CD4-positive, alpha-beta T cell (primary cell): ENCODE results near the gene CDC6. TPM values are rescaled to one million over a fixed set of nuclear protein-coding genes. Genes with fewer than 3 reads are reported as not detected.

Experiments
- ATAC-seq: fragments of 200-7000 bp; cut with Tn5 transposase; one replicate; pipeline ENCODE4 v1.10.0; 2022; ENCODE audit warnings: mild to moderate bottlenecking; ENCODE audit not compliant: poor library complexity
- CTCF ChIA-PET: fragments of 350-600 bp; sonication (Branson Sonifier 250); formaldehyde crosslinking; loops from one replicate; lab custom pipeline; 2021; ENCODE audit warnings: antibody characterized with exemption, inconsistent platforms; lab: Charles Lee
- POLR2A ChIA-PET: fragments of 350-600 bp; sonication (Branson Sonifier 250); formaldehyde crosslinking; loops from one replicate; lab custom pipeline; 2021; ENCODE audit warnings: antibody characterized with exemption, inconsistent platforms; lab: Charles Lee
- DNase-seq, 14 experiments: peaks; one replicate each; pipeline ENCODE4 v3.0.0-alpha.2; 2013 to 2020; ENCODE audit warnings: mixed read lengths in 2 of 14
- H3K27ac ChIP-seq, 2 donors: one replicate each; pipeline versions ENCODE4 v1.5.1 to v1.7.0; 2013; ENCODE audit warnings: low read length in 2 of 2, low read depth in 1 of 2, mild to moderate bottlenecking in 1 of 2
- H3K27me3 ChIP-seq, 2 experiments: 1 replicate in 1 of 2; 2 replicates in 1 of 2; pipeline versions ENCODE4 v1.6.1 to v1.7.0; 2013; ENCODE audit warnings: low read length in 2 of 2, control low read depth in 1 of 2, mild to moderate bottlenecking in 1 of 2, moderate library complexity in 1 of 2; ENCODE audit not compliant: insufficient read depth in 2 of 2, control insufficient read depth in 1 of 2
- H3K36me3 ChIP-seq: one replicate; pipeline ENCODE4 v1.6.1; 2013; ENCODE audit warnings: low read length, control low read depth; ENCODE audit not compliant: insufficient read depth
- H3K4me1 ChIP-seq: one replicate; pipeline ENCODE4 v1.6.1; 2013; ENCODE audit warnings: low read length, control low read depth; ENCODE audit not compliant: insufficient read depth
- H3K4me3 ChIP-seq: one replicate; pipeline ENCODE4 v1.5.1; 2013; ENCODE audit warnings: mild to moderate bottlenecking, low read length, moderate library complexity
- H3K9me3 ChIP-seq, 2 experiments: 1 replicate in 1 of 2; 2 replicates in 1 of 2; pipeline versions ENCODE4 v1.6.1 to v1.7.0; 2013; ENCODE audit warnings: low read length in 2 of 2, mild to moderate bottlenecking in 2 of 2, control low read depth in 1 of 2, moderate library complexity in 1 of 2; ENCODE audit not compliant: control insufficient read depth in 1 of 2, insufficient read depth in 1 of 2
- H3K27ac Mint-ChIP-seq: one replicate; pipeline ENCODE4 v1.8.0; 2020; ENCODE audit warnings: mixed read lengths
- H3K27me3 Mint-ChIP-seq: one replicate; pipeline ENCODE4 v1.8.0; 2021; ENCODE audit warnings: mixed read lengths
- H3K36me3 Mint-ChIP-seq: one replicate; pipeline ENCODE4 v1.8.0; 2021; ENCODE audit warnings: low read depth, mixed read lengths
- H3K4me1 Mint-ChIP-seq: one replicate; pipeline ENCODE4 v1.8.0; 2021; ENCODE audit warnings: low read depth, mixed read lengths
- H3K4me3 Mint-ChIP-seq: one replicate; pipeline ENCODE4 v1.8.0; 2020; ENCODE audit warnings: mild to moderate bottlenecking, mixed read lengths
- H3K9me3 Mint-ChIP-seq: one replicate; pipeline ENCODE4 v1.8.0; 2020; ENCODE audit warnings: mixed read lengths
- intact Hi-C, 2 experiments: fragments of 100-400 bp; cut with DNase I in 1 of 2; cut with micrococcal nuclease in 1 of 2; formaldehyde crosslinking; loops; one replicate each; pipeline versions ENCODE4 v1.15.1 to v1.9.0; 2023 to 2025; cut with DNase I, micrococcal nuclease
- total RNA-seq, 174 experiments: library from RNA in 2 of 174; stranded (reverse) in 2 of 174; gene quantifications; one replicate each; pipeline ENCODE4 v1.2.3 and lab custom pipeline; 2021 to 2026
- TF ChIP-seq, protein P1 (sequence below): fragments of 200-600 bp; IDR thresholded peaks from one replicate; pipeline ENCODE4 v1.8.0; 2022; ENCODE audit warnings: antibody characterized with exemption, mild to moderate bottlenecking

CDC6 gene
- total RNA-seq, 2 experiments from 2014 or later: 1.0 to 1.8 TPM

DNA sequence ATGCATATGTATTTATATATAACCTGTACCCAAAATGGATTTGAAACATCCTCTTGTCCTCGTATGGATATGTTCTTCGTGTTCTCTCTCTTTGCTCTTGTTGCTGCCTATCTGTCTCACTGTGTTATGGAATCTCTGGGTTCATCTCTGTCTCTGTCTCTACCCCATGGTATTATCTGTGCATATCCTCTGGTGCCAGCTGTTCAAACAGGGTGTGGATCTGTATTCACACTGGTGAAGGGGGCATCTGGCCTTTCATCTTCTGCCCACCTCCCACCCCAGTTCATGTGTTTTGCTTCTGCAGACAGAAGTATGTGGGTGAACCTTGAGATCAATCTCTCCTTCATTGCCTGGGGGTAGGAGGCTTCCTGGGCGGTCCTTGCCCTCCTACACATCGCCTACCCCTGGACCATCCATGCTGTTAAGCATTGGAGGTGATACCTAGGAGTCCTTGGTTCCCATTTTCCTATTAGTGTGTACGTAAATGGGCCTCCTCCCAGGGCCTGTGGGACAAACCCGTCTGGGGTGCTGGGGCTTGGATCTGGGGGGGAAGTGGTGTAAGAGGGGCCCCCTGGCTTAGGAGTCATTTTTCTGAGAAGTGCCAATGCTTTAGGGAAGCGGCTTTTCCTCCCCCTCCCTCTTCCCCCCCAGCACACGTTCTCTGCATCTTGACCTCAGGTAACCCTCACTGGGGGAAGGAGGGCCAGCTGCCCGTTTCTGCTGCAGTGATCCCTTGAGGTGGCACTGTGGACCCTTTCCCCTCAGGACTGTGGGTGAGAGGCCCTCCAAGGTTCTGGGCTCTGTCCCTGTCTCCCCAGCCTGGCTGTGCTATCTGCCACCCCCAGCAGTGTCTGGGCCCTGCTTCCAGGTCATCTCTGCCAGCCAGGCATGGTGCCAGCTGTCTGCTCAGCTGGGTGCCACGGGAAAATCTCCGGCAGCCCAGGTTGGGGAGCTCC is 42.4 kb downstream of the CDC6 start:
- Mint-ChIP-seq H3K4me3 (peak overlapping the region; percentile 62), H3K4me1 (peaks cover 93% of the 10 kb centered on the region), H3K9me3 (no peaks in the 10 kb centered on the region), H3K27ac (peak overlapping the region; percentile 93), H3K27me3 (no peaks in the 10 kb centered on the region), H3K36me3 (peaks cover 46% of the 10 kb centered on the region)
- TF ChIP-seq, protein P1, sequence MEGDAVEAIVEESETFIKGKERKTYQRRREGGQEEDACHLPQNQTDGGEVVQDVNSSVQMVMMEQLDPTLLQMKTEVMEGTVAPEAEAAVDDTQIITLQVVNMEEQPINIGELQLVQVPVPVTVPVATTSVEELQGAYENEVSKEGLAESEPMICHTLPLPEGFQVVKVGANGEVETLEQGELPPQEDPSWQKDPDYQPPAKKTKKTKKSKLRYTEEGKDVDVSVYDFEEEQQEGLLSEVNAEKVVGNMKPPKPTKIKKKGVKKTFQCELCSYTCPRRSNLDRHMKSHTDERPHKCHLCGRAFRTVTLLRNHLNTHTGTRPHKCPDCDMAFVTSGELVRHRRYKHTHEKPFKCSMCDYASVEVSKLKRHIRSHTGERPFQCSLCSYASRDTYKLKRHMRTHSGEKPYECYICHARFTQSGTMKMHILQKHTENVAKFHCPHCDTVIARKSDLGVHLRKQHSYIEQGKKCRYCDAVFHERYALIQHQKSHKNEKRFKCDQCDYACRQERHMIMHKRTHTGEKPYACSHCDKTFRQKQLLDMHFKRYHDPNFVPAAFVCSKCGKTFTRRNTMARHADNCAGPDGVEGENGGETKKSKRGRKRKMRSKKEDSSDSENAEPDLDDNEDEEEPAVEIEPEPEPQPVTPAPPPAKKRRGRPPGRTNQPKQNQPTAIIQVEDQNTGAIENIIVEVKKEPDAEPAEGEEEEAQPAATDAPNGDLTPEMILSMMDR: no peak
- Histone ChIP-seq H3K36me3 (peaks cover 32% of the 10 kb centered on the region), H3K4me1 (peaks cover 99% of the 10 kb centered on the region), H3K27me3 (no peaks in the 10 kb centered on the region), H3K4me3 (peak overlapping the region; percentile 0), H3K9me3 (no peaks in the 10 kb centered on the region), H3K27ac (peak overlapping the region; percentile 55 to 62)
- ATAC-seq (no peak), DNase-seq (peak in 3 of 14 experiments; percentile 64 to 65 (median 65))
- POLR2A ChIA-PET: interaction anchor here (0.9 to 2.8 kb wide), 5 partner anchors 7 to 235 kb away, joined by 3 to 16 read pairs (median 12); no protein-coding TSS in a partner anchor
- intact Hi-C loops: no loop called here
- CTCF ChIA-PET: interaction anchor here (3.9 kb wide), 1 partner anchor 12 kb away, joined by 14 read pairs; no protein-coding TSS in a partner anchor

DNA sequence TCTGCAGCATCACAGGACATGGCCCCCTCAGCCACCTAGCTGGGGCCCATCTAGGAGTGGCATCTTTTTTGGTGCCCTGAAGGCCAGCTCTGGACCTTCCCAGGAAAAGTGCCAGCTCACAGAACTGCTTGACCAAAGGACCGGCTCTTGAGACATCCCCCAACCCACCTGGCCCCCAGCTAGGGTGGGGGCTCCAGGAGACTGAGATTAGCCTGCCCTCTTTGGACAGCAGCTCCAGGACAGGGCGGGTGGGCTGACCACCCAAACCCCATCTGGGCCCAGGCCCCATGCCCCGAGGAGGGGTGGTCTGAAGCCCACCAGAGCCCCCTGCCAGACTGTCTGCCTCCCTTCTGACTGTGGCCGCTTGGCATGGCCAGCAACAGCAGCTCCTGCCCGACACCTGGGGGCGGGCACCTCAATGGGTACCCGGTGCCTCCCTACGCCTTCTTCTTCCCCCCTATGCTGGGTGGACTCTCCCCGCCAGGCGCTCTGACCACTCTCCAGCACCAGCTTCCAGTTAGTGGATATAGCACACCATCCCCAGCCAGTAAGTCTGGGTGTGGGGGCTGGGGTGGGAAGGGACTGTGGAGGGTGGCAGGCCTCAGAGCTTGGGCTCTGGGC is 43.3 kb downstream of the CDC6 start:
- DNase-seq (no peak), ATAC-seq (no peak)
- Mint-ChIP-seq H3K4me1 (peaks cover 86% of the 10 kb centered on the region), H3K36me3 (peaks cover 46% of the 10 kb centered on the region), H3K27ac (peak overlapping the region; percentile 93), H3K9me3 (no peaks in the 10 kb centered on the region), H3K27me3 (no peaks in the 10 kb centered on the region), H3K4me3 (peak overlapping the region; percentile 62)
- TF ChIP-seq, protein P1: no peak
- Histone ChIP-seq H3K9me3 (no peaks in the 10 kb centered on the region), H3K4me1 (peaks cover 95% of the 10 kb centered on the region), H3K4me3 (peak overlapping the region; percentile 0), H3K36me3 (peaks cover 32% of the 10 kb centered on the region), H3K27ac (peak overlapping the region; percentile 55 to 62), H3K27me3 (no peaks in the 10 kb centered on the region)
- ChIA-PET POLR2A (interaction anchor here (1.2 to 2.8 kb wide), 4 partner anchors 8 to 12 kb away, joined by 3 to 16 read pairs (median 12); no protein-coding TSS in a partner anchor), CTCF (interaction anchor here (1.0 to 3.9 kb wide), 2 partner anchors 10 to 11 kb away, joined by 3 to 14 read pairs; no protein-coding TSS in a partner anchor)
- intact Hi-C loops: no loop called here
